ENCODE results near the gene RLIM.

- peak in 5 of 7 experiments; percentile 28 to 57 (median 46) for TF ChIP-seq CTCF (IDR thresholded peaks at IDR 0.05)
- peak in 1 of 3 donors; percentile 24 for TF ChIP-seq POLR2A (IDR thresholded peaks at IDR 0.05)
These were observed 78.1 kb downstream of the RLIM start for GRCh38 chrX:74536152-74536831.

Data from body of pancreas (tissue), 4 donors.